ENCODE results near the gene FAM229B.
A peak's percentile ranks its signal among the peaks of the same experiment; 100 is the strongest.
"Not testable (repeated sequence)": the region's sequence is repeated elsewhere in the genome, so short reads cannot be mapped to it uniquely, and the experiment has no call there.

The FAM229B gene

GRCh38 chr6:112087136-112087911 lies at the start of gene FAM229B, which contains the start of gene TUBE1:
Gene FAM229B (plus strand): TSS chr6:112087591. CDS start chr6:112099284, 11,693 bp downstream.
Gene TUBE1 (minus strand): TSS chr6:112087482. CDS start chr6:112087434, 48 bp downstream.
- DNase-seq (ENCODE audit: low read depth), result peak; percentile 92

- peak; percentile 96 for DNase-seq (ENCODE audit: low read depth)
Observed at GRCh38 chr6:112037783-112038216, 49.6 kb upstream of the FAM229B start.

- DNase-seq (ENCODE audit: low read depth), result no peak
Observed at GRCh38 chr6:112038268-112038667, 49.1 kb upstream of the FAM229B start.

- DNase-seq (ENCODE audit: low read depth), result no peak
Observed at GRCh38 chr6:112038756-112039430, 48.5 kb upstream of the FAM229B start.

- no peak for DNase-seq (ENCODE audit: low read depth)
Observed at GRCh38 chr6:112039431-112039770, 48.0 kb upstream of the FAM229B start.

- DNase-seq (ENCODE audit: low read depth), result no peak
Observed at GRCh38 chr6:112040956-112041355, 46.4 kb upstream of the FAM229B start.

GRCh38 chr6:112041535-112041934 lies 45.9 kb upstream of the FAM229B start:
- DNase-seq (ENCODE audit: low read depth), result no peak

- peak; percentile 31 for DNase-seq (ENCODE audit: low read depth)
Observed at GRCh38 chr6:112043032-112044007, 44.1 kb upstream of the FAM229B start.

- no peak for DNase-seq (ENCODE audit: low read depth)
Observed at GRCh38 chr6:112044196-112044595, 43.2 kb upstream of the FAM229B start.

- DNase-seq (ENCODE audit: low read depth), result peak; percentile 93
Observed at GRCh38 chr6:112044856-112045255, 42.5 kb upstream of the FAM229B start.

- DNase-seq (ENCODE audit: low read depth), result not testable (repeated sequence)
Observed at GRCh38 chr6:112047523-112047922, 39.9 kb upstream of the FAM229B start.

- DNase-seq (ENCODE audit: low read depth), result no peak
Observed at GRCh38 chr6:112049026-112049799, 38.2 kb upstream of the FAM229B start.

- no peak for DNase-seq (ENCODE audit: low read depth)
Observed at GRCh38 chr6:112049996-112050395, 37.4 kb upstream of the FAM229B start.

- no peak for DNase-seq (ENCODE audit: low read depth)
Observed at GRCh38 chr6:112050429-112050828, 37.0 kb upstream of the FAM229B start.

- DNase-seq (ENCODE audit: low read depth), result not testable (repeated sequence)
Observed at GRCh38 chr6:112051251-112051740, 36.1 kb upstream of the FAM229B start.

GRCh38 chr6:112054001-112054400 lies 33.4 kb upstream of the FAM229B start, which contains the start of gene CCN6:
Gene CCN6 (plus strand): TSS chr6:112054104. CDS start chr6:112054358, 254 bp downstream.
- no peak for DNase-seq (ENCODE audit: low read depth)

- DNase-seq (ENCODE audit: low read depth), result no peak
Observed at GRCh38 chr6:112054555-112055190, 32.7 kb upstream of the FAM229B start.

- DNase-seq (ENCODE audit: low read depth), result no peak
Observed at GRCh38 chr6:112058243-112059032, 29.0 kb upstream of the FAM229B start.

- no peak for DNase-seq (ENCODE audit: low read depth)
Observed at GRCh38 chr6:112061605-112062004, 25.8 kb upstream of the FAM229B start.

GRCh38 chr6:112062966-112063365 lies 24.4 kb upstream of the FAM229B start:
- DNase-seq (ENCODE audit: low read depth), result no peak

Data from GM04503 (cell line).